Measurements from ENCODE around the gene LTBP3.

The LTBP3 gene

DNA sequence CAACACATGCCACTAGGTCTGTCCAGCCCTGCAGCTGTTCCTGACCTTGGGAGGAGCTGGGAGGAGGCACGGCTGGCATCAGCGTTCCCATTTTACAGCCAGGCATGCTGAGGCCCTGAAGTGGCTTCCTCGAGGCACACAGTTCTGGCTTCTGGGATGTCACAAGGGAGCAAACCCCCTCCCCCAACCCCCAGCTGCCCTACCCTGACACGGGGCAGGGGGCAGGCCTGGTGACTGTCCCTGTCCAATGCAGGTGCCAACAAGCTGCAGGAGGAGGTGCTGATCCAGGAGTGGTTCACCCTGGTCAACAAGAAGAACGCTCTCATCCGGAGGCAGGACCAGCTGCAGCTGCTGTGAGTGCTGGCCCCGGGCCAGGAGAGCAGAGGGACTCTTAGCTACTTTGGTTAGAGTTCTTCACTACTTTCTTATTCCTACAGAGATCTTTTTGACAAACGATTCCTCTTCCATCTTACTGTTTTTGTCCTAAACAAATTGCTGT is 32.1 kb upstream of the LTBP3 start:
- peaks cover 2% of the 10 kb centered on the region for H4K20me1 ChIP-seq (ENCODE audit: insufficient read depth, low read length, poor library complexity, severe bottlenecking)
- H3F3A ChIP-seq (ENCODE audit: low read depth) = no peaks in the 10 kb centered on the region
- no peaks in the 10 kb centered on the region for H3K79me2 ChIP-seq (ENCODE audit: insufficient read depth, low read length)
- no peak overlapping the region for H3K4me3 ChIP-seq (ENCODE audit: low read length, poor library complexity, severe bottlenecking)
- H3K4me2 ChIP-seq (ENCODE audit: low read depth, low read length, poor library complexity, severe bottlenecking) = no peak overlapping the region
- H2AFZ ChIP-seq (ENCODE audit: low read length) = no peak overlapping the region
- H3K9me3 ChIP-seq (ENCODE audit: insufficient read depth, low read depth, low read length) = no peaks in the 10 kb centered on the region
- H3K4me1 ChIP-seq (ENCODE audit: insufficient read depth, low read length, poor library complexity, severe bottlenecking) = peaks cover 20% of the 10 kb centered on the region
- H3K9ac ChIP-seq (ENCODE audit: low read depth, low read length, poor library complexity, severe bottlenecking) = peak overlapping the region; percentile 38
- H3K36me3 ChIP-seq (ENCODE audit: insufficient read depth, low read length) = no peaks in the 10 kb centered on the region
- no peaks in the 10 kb centered on the region for H3K9me2 ChIP-seq (replicated peaks; ENCODE audit: low read depth, low read length)
- TF ChIP-seq, protein P1, sequence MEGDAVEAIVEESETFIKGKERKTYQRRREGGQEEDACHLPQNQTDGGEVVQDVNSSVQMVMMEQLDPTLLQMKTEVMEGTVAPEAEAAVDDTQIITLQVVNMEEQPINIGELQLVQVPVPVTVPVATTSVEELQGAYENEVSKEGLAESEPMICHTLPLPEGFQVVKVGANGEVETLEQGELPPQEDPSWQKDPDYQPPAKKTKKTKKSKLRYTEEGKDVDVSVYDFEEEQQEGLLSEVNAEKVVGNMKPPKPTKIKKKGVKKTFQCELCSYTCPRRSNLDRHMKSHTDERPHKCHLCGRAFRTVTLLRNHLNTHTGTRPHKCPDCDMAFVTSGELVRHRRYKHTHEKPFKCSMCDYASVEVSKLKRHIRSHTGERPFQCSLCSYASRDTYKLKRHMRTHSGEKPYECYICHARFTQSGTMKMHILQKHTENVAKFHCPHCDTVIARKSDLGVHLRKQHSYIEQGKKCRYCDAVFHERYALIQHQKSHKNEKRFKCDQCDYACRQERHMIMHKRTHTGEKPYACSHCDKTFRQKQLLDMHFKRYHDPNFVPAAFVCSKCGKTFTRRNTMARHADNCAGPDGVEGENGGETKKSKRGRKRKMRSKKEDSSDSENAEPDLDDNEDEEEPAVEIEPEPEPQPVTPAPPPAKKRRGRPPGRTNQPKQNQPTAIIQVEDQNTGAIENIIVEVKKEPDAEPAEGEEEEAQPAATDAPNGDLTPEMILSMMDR (conservative IDR thresholded peaks at IDR 0.05; ENCODE audit: low read length) = no peak
- no peak for TF ChIP-seq EZH2phosphoT487 (IDR thresholded peaks at IDR 0.05; ENCODE audit: borderline replicate concordance)
- no peaks in the 10 kb centered on the region for H3K27me3 ChIP-seq (ENCODE audit: insufficient read depth, low read length, poor library complexity, severe bottlenecking)

DNA sequence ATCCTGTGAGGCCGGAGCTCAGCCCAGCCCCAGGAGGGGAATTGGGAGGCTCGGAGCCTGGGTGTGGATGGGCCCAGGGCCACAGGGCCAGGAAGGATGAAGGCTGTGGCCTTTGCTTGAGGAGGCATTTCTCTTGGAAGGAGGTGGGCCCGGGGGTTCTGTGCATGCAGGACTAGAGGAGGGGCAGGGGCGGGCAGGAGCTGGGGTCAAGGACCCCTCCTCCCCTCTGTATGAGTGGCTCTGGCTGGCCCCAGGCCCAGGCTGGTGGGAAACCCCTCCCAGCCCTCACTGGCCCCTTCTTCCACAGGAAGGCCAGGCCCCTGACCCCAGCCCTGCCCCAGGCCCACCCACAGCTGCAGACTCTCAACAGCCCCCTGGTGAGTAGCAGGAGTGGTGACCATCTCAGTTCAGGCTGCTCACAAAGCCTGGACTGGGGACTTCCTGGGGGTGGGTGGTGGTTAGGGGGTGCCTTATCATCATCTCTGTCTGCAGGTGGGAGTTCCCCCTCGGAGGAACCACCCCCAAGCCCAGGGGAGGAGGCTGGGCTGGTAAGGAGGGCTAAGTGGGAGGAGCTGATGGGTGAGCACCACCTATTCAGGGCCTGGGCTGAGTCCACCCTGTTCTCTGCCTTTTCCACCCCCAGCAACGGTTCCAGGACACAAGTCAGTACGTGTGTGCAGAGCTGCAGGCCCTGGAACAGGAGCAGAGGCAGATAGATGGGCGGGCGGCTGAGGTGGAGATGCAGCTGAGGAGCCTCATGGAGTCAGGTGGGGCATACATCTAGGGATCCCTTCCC is 31.5 kb upstream of the LTBP3 start:
- H3K4me3 ChIP-seq (ENCODE audit: low read length, poor library complexity, severe bottlenecking) = no peak overlapping the region
- no peaks in the 10 kb centered on the region for H3F3A ChIP-seq (ENCODE audit: low read depth)
- no peak overlapping the region for H2AFZ ChIP-seq (ENCODE audit: low read length)
- H3K4me1 ChIP-seq (ENCODE audit: insufficient read depth, low read length, poor library complexity, severe bottlenecking) = peaks cover 20% of the 10 kb centered on the region
- H3K9ac ChIP-seq (ENCODE audit: low read depth, low read length, poor library complexity, severe bottlenecking) = peak overlapping the region; percentile 55
- no peaks in the 10 kb centered on the region for H3K9me2 ChIP-seq (replicated peaks; ENCODE audit: low read depth, low read length)
- no peaks in the 10 kb centered on the region for H3K9me3 ChIP-seq (ENCODE audit: insufficient read depth, low read depth, low read length)
- no peak for TF ChIP-seq EZH2phosphoT487 (IDR thresholded peaks at IDR 0.05; ENCODE audit: borderline replicate concordance)
- TF ChIP-seq, protein P1 (conservative IDR thresholded peaks at IDR 0.05; ENCODE audit: low read length) = no peak
- no peaks in the 10 kb centered on the region for H3K36me3 ChIP-seq (ENCODE audit: insufficient read depth, low read length)
- H3K79me2 ChIP-seq (ENCODE audit: insufficient read depth, low read length) = no peaks in the 10 kb centered on the region
- H3K27me3 ChIP-seq (ENCODE audit: insufficient read depth, low read length, poor library complexity, severe bottlenecking) = no peaks in the 10 kb centered on the region
- peaks cover 2% of the 10 kb centered on the region for H4K20me1 ChIP-seq (ENCODE audit: insufficient read depth, low read length, poor library complexity, severe bottlenecking)
- H3K4me2 ChIP-seq (ENCODE audit: low read depth, low read length, poor library complexity, severe bottlenecking) = peak overlapping the region; percentile 46

GRCh38 chr11:65588199-65589054 is 30.3 kb upstream of the LTBP3 start:
- H4K20me1 ChIP-seq (ENCODE audit: insufficient read depth, low read length, poor library complexity, severe bottlenecking) = peaks cover 2% of the 10 kb centered on the region
- no peak overlapping the region for H3K4me3 ChIP-seq (ENCODE audit: low read length, poor library complexity, severe bottlenecking)
- no peaks in the 10 kb centered on the region for H3K27me3 ChIP-seq (ENCODE audit: insufficient read depth, low read length, poor library complexity, severe bottlenecking)
- H3K36me3 ChIP-seq (ENCODE audit: insufficient read depth, low read length) = no peaks in the 10 kb centered on the region
- no peak overlapping the region for H2AFZ ChIP-seq (ENCODE audit: low read length)
- peak overlapping the region; percentile 38 for H3K4me2 ChIP-seq (ENCODE audit: low read depth, low read length, poor library complexity, severe bottlenecking)
- peak overlapping the region; percentile 55 for H3K9ac ChIP-seq (ENCODE audit: low read depth, low read length, poor library complexity, severe bottlenecking)
- no peaks in the 10 kb centered on the region for H3K79me2 ChIP-seq (ENCODE audit: insufficient read depth, low read length)
- no peaks in the 10 kb centered on the region for H3K9me3 ChIP-seq (ENCODE audit: insufficient read depth, low read depth, low read length)
- no peak for TF ChIP-seq EZH2phosphoT487 (IDR thresholded peaks at IDR 0.05; ENCODE audit: borderline replicate concordance)
- TF ChIP-seq, protein P1 (conservative IDR thresholded peaks at IDR 0.05; ENCODE audit: low read length) = peak; percentile 82
- no peaks in the 10 kb centered on the region for H3K9me2 ChIP-seq (replicated peaks; ENCODE audit: low read depth, low read length)
- H3F3A ChIP-seq (ENCODE audit: low read depth) = no peaks in the 10 kb centered on the region
- H3K4me1 ChIP-seq (ENCODE audit: insufficient read depth, low read length, poor library complexity, severe bottlenecking) = peaks cover 20% of the 10 kb centered on the region
